H1 (cell line): ENCODE data around the gene SEC14L5. TPM values are rescaled to one million over a fixed set of nuclear protein-coding genes. Genes with fewer than 3 reads are reported as not detected.

Experiments used
- ASH2L ChIP-seq: fragments of 200-600, 300-600 bp; sonication (generic); IDR thresholded peaks from one replicate; pipeline ENCODE4 v1.7.1; 2017; ENCODE audit warnings: low read length
- CHD7 ChIP-seq: fragments of 300-600 bp; sonication (generic); IDR thresholded peaks from 2 replicates; pipeline ENCODE4 v1.7.1; 2012; ENCODE audit warnings: low read length, moderate library complexity, mild to moderate bottlenecking, inconsistent platforms; ENCODE audit not compliant: insufficient replicate concordance
- EZH2 ChIP-seq: fragments of 200-600 bp; sonication (generic); IDR thresholded peaks from 2 replicates; pipeline ENCODE4 v1.7.1; 2012; ENCODE audit warnings: low read depth, mild to moderate bottlenecking, moderate library complexity, low read length, inconsistent platforms; ENCODE audit not compliant: severe bottlenecking
- GABPA ChIP-seq: IDR thresholded peaks from 2 replicates; pipeline ENCODE4 v1.6.1; 2011; ENCODE audit warnings: mild to moderate bottlenecking, low read length, moderate library complexity, borderline replicate concordance; ENCODE audit not compliant: insufficient read depth
- PHF8 ChIP-seq: fragments of 200-600 bp; sonication (generic); conservative IDR thresholded peaks from 2 replicates; pipeline ENCODE4 v1.7.1; 2012; ENCODE audit warnings: low read depth, mild to moderate bottlenecking, inconsistent platforms, low read length, moderate library complexity
- YY1 ChIP-seq: IDR thresholded peaks from 2 replicates; pipeline ENCODE4 v1.6.1; 2011; ENCODE audit warnings: low read depth, mild to moderate bottlenecking, low read length
- polyA plus RNA-seq, 7 experiments: library from polyadenylated mRNA; depleted of rRNA in 3 of 7; stranded (reverse) in 5 of 7; unstranded in 2 of 7; fragments of >200 nt in 5 of 7; fragments of 200-250 nt in 2 of 7; gene quantifications; 1 replicate in 5 of 7; 2 replicates in 1 of 7; 4 replicates in 1 of 7; pipeline versions ENCODE4 v1.2.1 to v1.2.3, GENCODE V29; 2011 to 2013; ENCODE audit warnings: missing spikeins in 2 of 7, mixed read lengths in 2 of 7
- total RNA-seq: library from RNA; stranded (reverse); fragmentation: NEBNext Ultra II Directional; extraction: Animal tissue kit (Norgen Biotek cat#: 25700); gene quantifications from 2 replicates; pipeline ENCODE4 v1.2.1, GENCODE V29; 2021
- TF ChIP-seq, protein P1 (sequence below), 3 experiments: IDR thresholded peaks; 1 replicate in 2 of 3; 2 replicates in 1 of 3; pipeline versions ENCODE4 v1.5.1 to v1.6.1; 2011; ENCODE audit warnings: low read length in 3 of 3, mild to moderate bottlenecking in 3 of 3, inconsistent platforms in 2 of 3, low read depth in 1 of 3, moderate library complexity in 1 of 3; ENCODE audit not compliant: insufficient read depth in 1 of 3; ENCODE audit errors: control extremely low read depth in 1 of 3

Gene SEC14L5
- total and polyA plus RNA-seq, 2 of the 8 experiments (the other 6 are each of a cell fraction or from before 2014, with no cell fraction given) = 1.9 to 3.0 TPM

GRCh38 chr16:4914528-4915225 lies 43.5 kb upstream of the SEC14L5 start (continued):
- TF ChIP-seq, protein P1, sequence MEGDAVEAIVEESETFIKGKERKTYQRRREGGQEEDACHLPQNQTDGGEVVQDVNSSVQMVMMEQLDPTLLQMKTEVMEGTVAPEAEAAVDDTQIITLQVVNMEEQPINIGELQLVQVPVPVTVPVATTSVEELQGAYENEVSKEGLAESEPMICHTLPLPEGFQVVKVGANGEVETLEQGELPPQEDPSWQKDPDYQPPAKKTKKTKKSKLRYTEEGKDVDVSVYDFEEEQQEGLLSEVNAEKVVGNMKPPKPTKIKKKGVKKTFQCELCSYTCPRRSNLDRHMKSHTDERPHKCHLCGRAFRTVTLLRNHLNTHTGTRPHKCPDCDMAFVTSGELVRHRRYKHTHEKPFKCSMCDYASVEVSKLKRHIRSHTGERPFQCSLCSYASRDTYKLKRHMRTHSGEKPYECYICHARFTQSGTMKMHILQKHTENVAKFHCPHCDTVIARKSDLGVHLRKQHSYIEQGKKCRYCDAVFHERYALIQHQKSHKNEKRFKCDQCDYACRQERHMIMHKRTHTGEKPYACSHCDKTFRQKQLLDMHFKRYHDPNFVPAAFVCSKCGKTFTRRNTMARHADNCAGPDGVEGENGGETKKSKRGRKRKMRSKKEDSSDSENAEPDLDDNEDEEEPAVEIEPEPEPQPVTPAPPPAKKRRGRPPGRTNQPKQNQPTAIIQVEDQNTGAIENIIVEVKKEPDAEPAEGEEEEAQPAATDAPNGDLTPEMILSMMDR (IDR thresholded peaks at IDR 0.05; ENCODE audit: control extremely low read depth in 1 of 3, insufficient read depth in 1 of 3, low read depth in 1 of 3, low read length in 3 of 3) = no peak
- TF ChIP-seq EZH2 (no peak), CHD7 (no peak), ASH2L (no peak), YY1 (no peak), GABPA (no peak), PHF8 (no peak)
